H1 (cell line): ENCODE measurements around the gene MAPT. TPM values are rescaled to one million over a fixed set of nuclear protein-coding genes. Genes with fewer than 3 reads are reported as not detected.
A peak's percentile ranks its signal among the peaks of the same experiment; 100 is the strongest.

Experiments
- ATF2 ChIP-seq: IDR thresholded peaks from 2 replicates; pipeline ENCODE4 v1.6.1; 2012; ENCODE audit warnings: low read length, inconsistent platforms
- BRCA1 ChIP-seq: IDR thresholded peaks from 2 replicates; pipeline ENCODE4 v1.6.1; 2012; ENCODE audit warnings: low read depth, low read length, improper control_type of control experiment
- CBX8 ChIP-seq: fragments of 300-800, 300-1000 bp; sonication (generic); IDR thresholded peaks from 2 replicates; pipeline ENCODE4 v1.7.1; 2016; ENCODE audit warnings: low read depth, low read length, borderline replicate concordance
- CHD1 ChIP-seq: IDR thresholded peaks from 2 replicates; pipeline ENCODE4 v1.6.1; 2012; ENCODE audit warnings: low read depth, low read length, improper control_type of control experiment
- EP300 ChIP-seq, 2 experiments: IDR thresholded peaks; 1 replicate in 1 of 2; 2 replicates in 1 of 2; pipeline ENCODE4 v1.6.1; 2011 to 2012; ENCODE audit warnings: low read depth in 2 of 2, low read length in 2 of 2, mild to moderate bottlenecking in 2 of 2, borderline replicate concordance in 1 of 2, inconsistent platforms in 1 of 2, moderate library complexity in 1 of 2
- GABPA ChIP-seq: IDR thresholded peaks from 2 replicates; pipeline ENCODE4 v1.6.1; 2011; ENCODE audit warnings: mild to moderate bottlenecking, low read length, moderate library complexity, borderline replicate concordance; ENCODE audit not compliant: insufficient read depth
- GTF2F1 ChIP-seq: IDR thresholded peaks from 2 replicates; pipeline ENCODE4 v1.6.1; 2012; ENCODE audit warnings: low read depth, low read length, improper control_type of control experiment, borderline replicate concordance
- HDAC6 ChIP-seq: IDR thresholded peaks from one replicate; pipeline ENCODE4 v1.7.1; 2012; ENCODE audit warnings: low read depth, mild to moderate bottlenecking, inconsistent platforms, low read length, moderate library complexity
- KDM4A ChIP-seq: IDR thresholded peaks from one replicate; pipeline ENCODE4 v1.7.1; 2012; ENCODE audit warnings: low read depth, mild to moderate bottlenecking, moderate library complexity, low read length, inconsistent platforms; ENCODE audit not compliant: severe bottlenecking
- KDM5A ChIP-seq: fragments of 200-600 bp; IDR thresholded peaks from 2 replicates; pipeline ENCODE4 v1.7.1; 2012; ENCODE audit warnings: mild to moderate bottlenecking, low read length, inconsistent platforms, mixed read lengths
- POLR2A ChIP-seq, 2 experiments: IDR thresholded peaks; 1 replicate in 1 of 2; 2 replicates in 1 of 2; pipeline ENCODE4 v1.6.1; 2011; ENCODE audit warnings: low read depth in 2 of 2, low read length in 2 of 2, mild to moderate bottlenecking in 2 of 2; ENCODE audit errors: control extremely low read depth in 1 of 2
- POLR2AphosphoS5 ChIP-seq: IDR thresholded peaks from 2 replicates; pipeline ENCODE4 v1.6.1; 2011; ENCODE audit warnings: low read depth, low read length
- RAD21 ChIP-seq, 2 experiments: IDR thresholded peaks in 1 of 2; conservative IDR thresholded peaks in 1 of 2; 2 replicates each; pipeline ENCODE4 v1.6.1; 2011; ENCODE audit warnings: low read depth in 2 of 2, low read length in 2 of 2, improper control_type of control experiment in 1 of 2, inconsistent platforms in 1 of 2, mild to moderate bottlenecking in 1 of 2, moderate library complexity in 1 of 2
- RNF2 ChIP-seq: fragments of 200-900, 300-1000 bp; sonication (generic); IDR thresholded peaks from 2 replicates; pipeline ENCODE4 v1.7.1; 2016; ENCODE audit warnings: borderline replicate concordance, low read depth, mild to moderate bottlenecking, antibody characterized with exemption, low read length; ENCODE audit not compliant: poor library complexity, severe bottlenecking; ENCODE audit errors: missing control alignments
- SAP30 ChIP-seq: fragments of 300-600 bp; sonication (generic); IDR thresholded peaks from 2 replicates; pipeline ENCODE4 v1.7.1; 2012; ENCODE audit warnings: low read length, moderate library complexity, mild to moderate bottlenecking, inconsistent platforms; ENCODE audit not compliant: insufficient read depth, insufficient replicate concordance
- SIN3A ChIP-seq, 2 experiments: IDR thresholded peaks in 1 of 2; conservative IDR thresholded peaks in 1 of 2; 2 replicates each; pipeline ENCODE4 v1.6.1; 2011 to 2012; ENCODE audit warnings: low read length in 2 of 2, improper control_type of control experiment in 1 of 2, low read depth in 1 of 2, mild to moderate bottlenecking in 1 of 2
- SIRT6 ChIP-seq: IDR thresholded peaks from one replicate; pipeline ENCODE4 v1.7.1; 2012; ENCODE audit warnings: low read length, inconsistent platforms
- SIX5 ChIP-seq: IDR thresholded peaks from 2 replicates; pipeline ENCODE4 v1.6.1; 2011; ENCODE audit warnings: mild to moderate bottlenecking, low read depth, low read length
- SP1 ChIP-seq: IDR thresholded peaks from 2 replicates; pipeline ENCODE4 v1.6.1; 2011; ENCODE audit warnings: low read depth, low read length
- TAF7 ChIP-seq: optimal IDR thresholded peaks from 2 replicates; pipeline ENCODE3; 2011; ENCODE audit warnings: low read depth, mild to moderate bottlenecking, inconsistent platforms, low read length, moderate library complexity, borderline replicate concordance
- ZNF274 ChIP-seq: IDR thresholded peaks from 2 replicates; pipeline ENCODE4 v1.7.0; 2012; ENCODE audit warnings: low read length, borderline replicate concordance; ENCODE audit errors: extremely low read depth
- polyA plus RNA-seq, 7 experiments: library from polyadenylated mRNA; depleted of rRNA in 3 of 7; stranded (reverse) in 5 of 7; unstranded in 2 of 7; fragments of >200 nt in 5 of 7; fragments of 200-250 nt in 2 of 7; gene quantifications; 1 replicate in 5 of 7; 2 replicates in 1 of 7; 4 replicates in 1 of 7; pipeline versions ENCODE4 v1.2.1 to v1.2.3, GENCODE V29; 2011 to 2013; ENCODE audit warnings: missing spikeins in 2 of 7, mixed read lengths in 2 of 7
- total RNA-seq: library from RNA; stranded (reverse); fragmentation: NEBNext Ultra II Directional; extraction: Animal tissue kit (Norgen Biotek cat#: 25700); gene quantifications from 2 replicates; pipeline ENCODE4 v1.2.1, GENCODE V29; 2021

The MAPT gene
- total and polyA plus RNA-seq, 2 of the 8 experiments (the other 6 are each of a cell fraction or from before 2014, with no cell fraction given), result 0.54 to 1.7 TPM

- peak in 1 of 2 experiments; percentile 76; a peak in 1 of 4 replicates for TF ChIP-seq SIN3A (conservative IDR thresholded peaks at IDR 0.05 in 1 of 2, IDR thresholded peaks at IDR 0.05 in 1 of 2; ENCODE audit: low read depth in 1 of 2, low read length in 2 of 2)
- no peak for TF ChIP-seq HDAC6
- TF ChIP-seq GABPA, result no peak
- peak; percentile 59 for TF ChIP-seq KDM4A
- no peak for TF ChIP-seq SIX5
- peak in 1 of 2 experiments; percentile 64; a peak in 2 of 3 replicates for TF ChIP-seq POLR2A (IDR thresholded peaks at IDR 0.05; ENCODE audit: control extremely low read depth in 1 of 2, low read depth in 2 of 2, low read length in 2 of 2)
- TF ChIP-seq SP1, result no peak
- 0 out of 3 replicates have a peak, but pooled peaks of 1 of the 2 experiments have one; percentile 2 for TF ChIP-seq EP300 (IDR thresholded peaks at IDR 0.05; ENCODE audit: borderline replicate concordance in 1 of 2, low read depth in 2 of 2, low read length in 2 of 2)
- no peak for TF ChIP-seq RNF2
- TF ChIP-seq CBX8, result no peak
- no peak for TF ChIP-seq ATF2
- no peak for TF ChIP-seq BRCA1
- 0 out of 2 replicates have a peak, but pooled peaks have one; percentile 8 for TF ChIP-seq GTF2F1
- TF ChIP-seq RAD21 (IDR thresholded peaks at IDR 0.05 in 1 of 2, conservative IDR thresholded peaks at IDR 0.05 in 1 of 2; ENCODE audit: low read depth in 2 of 2, low read length in 2 of 2), result peak; percentile 31 to 53
- TF ChIP-seq SIRT6, result no peak
- TF ChIP-seq CHD1, result no peak
- TF ChIP-seq POLR2AphosphoS5, result peak; percentile 61
- no peak for TF ChIP-seq TAF7
- no peak for TF ChIP-seq ZNF274
- TF ChIP-seq SAP30, result no peak
- no peak for TF ChIP-seq KDM5A
Observed at GRCh38 chr17:45894022-45894784, at the start of gene MAPT (continued).
